ENCODE data around the gene SLC35E4.

SLC35E4 gene

GRCh38 chr22:30694640-30695350, 59.2 kb downstream of the SLC35E4 start, which contains the start of gene OSBP2:
TSS of gene OSBP2 (plus strand) at chr22:30694874. CDS start at chr22:30694910, 36 bp downstream.
- DNase-seq = no peak

GRCh38 chr22:30695351-30695851, 59.8 kb downstream of the SLC35E4 start:
- DNase-seq = no peak

GRCh38 chr22:30695871-30696655, 60.5 kb downstream of the SLC35E4 start:
- DNase-seq = no peak
